8988T (cell line): ENCODE results near the gene CTXND1.

ENCODE experiments used
- DNase-seq: peaks from one replicate; pipeline ENCODE4 v3.0.0; 2011

CTXND1 gene

DNA sequence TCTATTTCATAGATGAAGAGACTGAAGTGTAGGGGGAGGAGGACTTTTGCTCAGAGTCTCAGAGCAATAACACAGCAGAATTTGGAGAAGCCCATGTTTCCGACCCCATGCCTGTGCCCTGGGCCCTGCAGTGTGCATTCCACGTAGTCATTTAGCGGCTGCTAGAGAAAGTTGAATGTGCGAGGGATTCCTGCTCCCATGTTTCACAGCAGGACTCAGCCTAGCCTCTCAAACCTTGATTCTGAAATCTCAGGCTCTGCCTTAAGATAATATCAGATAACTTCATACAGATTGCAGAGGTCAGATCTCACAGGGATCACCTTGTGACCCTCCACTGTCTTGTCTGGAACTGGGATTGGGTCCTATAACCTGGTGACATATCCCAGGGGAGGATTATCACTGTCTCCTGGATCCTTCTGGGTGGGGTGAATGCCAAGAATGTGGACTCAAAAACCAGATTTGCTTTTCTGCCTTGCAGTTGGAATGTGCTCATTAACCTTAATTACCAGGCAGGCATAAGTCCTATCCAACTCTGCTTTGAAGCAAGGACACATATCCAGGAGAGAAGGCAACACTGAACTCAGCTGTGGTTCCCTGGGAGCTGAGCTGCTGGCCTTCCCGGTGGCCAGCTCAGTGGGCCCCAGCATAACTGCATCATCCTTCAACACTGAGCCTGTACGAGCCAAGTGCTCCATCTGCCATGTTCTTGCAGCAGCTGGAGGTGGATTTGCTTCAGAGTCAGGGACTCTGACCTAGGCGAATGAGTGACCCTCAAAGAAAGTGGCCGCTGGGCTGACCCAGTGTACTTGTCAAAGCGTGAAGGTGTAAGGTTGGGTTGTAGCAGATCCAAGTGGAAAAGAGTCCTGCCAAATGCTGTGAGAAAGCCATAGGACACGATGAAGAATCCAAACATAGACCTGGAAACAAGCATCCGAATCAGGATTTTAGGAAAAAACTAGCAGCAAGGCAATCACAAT is 43.0 kb downstream of the CTXND1 start:
- DNase-seq, result no peak

DNA sequence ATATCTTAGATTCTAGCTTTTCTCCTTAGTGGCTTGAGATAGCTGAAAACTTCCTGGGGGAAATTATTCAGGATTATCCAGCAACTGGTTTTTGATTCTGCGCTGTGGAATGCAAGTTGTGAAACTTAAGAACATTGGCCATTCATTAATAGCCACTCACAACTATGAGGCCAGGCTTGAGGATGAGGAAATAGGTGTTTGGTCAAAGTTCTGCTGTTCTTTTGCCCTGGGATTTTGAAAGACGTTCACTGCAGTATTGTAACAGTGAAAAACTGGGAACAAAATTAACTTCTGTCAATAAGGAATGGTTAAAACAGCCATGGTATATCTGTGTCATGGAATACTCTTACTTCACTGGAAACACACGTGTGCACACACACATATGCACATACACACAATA is 44.1 kb downstream of the CTXND1 start:
- no peak for DNase-seq

DNA sequence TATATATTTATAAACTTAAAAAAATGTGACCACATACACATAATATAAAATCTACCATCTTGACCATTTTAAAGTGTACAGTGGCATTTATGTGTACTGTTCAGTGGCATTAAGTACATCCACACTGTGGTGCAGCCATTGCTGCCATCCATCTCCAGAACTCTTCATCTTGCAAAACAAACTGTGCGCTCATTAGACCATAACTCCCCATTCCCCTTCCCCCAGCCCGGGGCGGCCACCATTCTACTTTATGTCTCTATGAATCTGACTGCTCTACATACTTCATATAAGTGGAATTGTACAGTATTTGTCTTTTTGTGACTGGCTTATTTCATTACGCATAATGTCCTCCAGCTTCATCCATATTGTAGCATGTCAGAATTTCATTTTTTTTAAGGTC is 47.8 kb downstream of the CTXND1 start:
- no peak for DNase-seq

DNA sequence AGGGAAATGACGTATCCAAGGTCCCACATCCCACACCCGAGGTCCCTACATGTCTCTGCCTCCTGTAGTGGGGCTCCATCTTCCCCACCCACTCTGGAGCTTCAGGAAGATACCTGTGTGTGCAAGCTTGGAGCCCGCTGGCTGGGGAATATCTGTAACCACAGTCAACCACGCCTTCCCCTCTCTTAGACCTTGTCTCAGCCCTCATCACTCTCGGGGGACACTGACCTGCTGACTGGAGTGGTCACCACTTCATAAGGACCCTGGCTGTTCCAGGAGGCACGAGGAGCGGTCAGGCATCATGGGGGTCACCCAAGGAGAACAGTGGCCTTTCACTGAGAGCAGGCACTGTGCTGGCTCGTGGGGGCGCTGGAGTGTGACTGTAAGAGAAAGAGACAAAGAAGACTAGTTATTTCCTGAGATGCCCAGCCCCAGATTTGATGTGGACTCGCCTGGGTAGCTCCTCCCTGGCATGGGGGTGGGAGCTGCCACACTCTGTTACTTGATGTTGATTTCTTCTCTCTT is 48.6 kb downstream of the CTXND1 start:
- DNase-seq, result no peak

DNA sequence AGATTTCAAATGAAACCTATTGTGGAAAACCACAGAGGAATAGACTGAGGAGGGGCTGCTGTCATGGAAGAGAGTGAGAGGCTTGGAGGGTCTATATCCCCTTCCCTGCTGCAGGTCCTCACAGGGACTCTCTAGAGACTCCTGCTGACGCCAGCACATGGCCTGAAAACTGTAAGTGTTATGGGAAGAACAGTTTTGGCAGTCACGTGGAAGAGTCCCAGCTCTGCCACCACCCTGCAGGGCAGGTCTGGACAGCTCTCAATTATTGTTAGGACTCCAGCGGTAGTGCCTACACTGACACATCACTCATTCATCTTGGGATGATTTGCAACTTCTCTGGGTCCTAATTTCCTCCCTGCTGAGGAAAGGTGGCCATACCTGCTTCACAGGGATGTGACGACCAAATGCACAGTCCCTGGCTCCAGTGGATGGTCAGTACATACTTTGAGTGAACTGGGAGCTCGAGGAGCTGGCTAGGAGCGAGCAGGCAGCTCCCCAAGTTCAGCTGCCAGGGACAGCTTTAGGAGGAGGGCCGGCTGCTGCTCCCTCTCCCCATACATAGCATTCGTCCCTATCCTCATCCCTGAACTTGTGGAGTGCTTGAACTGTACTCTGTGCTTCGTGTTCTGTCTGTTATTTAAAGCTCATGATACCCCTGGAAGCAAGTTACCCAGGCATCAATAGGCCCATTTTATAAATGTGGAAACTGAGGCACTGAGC is 49.2 kb downstream of the CTXND1 start:
- no peak for DNase-seq

DNA sequence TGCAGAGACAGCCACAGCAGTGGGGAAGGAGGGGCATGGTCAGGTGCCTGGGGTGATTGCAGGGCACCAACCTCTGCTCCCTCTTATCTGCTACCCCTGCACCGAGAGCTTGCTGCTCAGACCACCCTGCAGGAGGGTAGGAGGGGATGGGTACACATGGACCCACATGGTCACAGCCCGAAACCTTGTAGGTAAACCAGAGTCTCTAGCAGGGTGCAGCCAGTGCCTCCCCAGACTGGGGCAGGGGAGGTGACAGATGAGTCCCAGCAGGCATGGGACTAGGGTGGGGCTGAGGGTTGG is 50.0 kb downstream of the CTXND1 start:
- DNase-seq, result no peak

DNA sequence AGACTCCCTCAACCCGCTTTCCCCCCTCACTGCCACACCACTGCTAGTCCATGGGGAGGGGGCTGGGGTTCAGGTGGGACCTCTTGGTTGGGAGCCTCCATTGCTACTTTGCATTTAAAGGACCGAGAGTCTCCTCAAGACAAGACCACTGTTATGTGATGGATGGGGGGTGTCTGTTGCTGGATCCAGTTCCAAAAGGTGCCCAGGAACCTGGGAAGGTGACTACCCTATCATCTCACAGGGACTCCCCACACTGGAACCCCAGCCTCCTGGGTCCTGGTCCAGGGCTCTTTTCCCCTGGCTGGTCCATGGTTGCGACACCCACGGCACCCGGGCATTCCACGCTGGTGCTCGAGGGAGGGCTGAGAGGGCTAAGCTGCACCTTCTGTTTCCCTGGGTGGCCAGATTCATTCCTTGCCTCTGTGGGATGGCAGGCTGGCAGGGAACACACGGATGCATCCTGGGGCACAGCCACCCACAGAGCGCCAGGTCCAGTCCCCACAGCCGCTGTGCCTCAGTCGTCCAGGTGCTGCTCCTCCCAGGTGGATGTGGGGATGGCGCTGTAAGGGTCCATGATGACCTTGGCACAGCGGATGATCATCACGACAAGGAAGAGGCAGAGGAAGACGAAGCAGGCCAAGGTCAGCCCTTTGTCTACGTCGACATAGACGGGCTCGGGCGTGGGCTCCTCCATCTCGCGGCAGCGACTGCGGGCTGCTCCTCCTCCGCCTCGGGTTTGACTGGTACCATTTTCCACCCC is 50.6 kb downstream of the CTXND1 start:
- DNase-seq, result no peak

DNA sequence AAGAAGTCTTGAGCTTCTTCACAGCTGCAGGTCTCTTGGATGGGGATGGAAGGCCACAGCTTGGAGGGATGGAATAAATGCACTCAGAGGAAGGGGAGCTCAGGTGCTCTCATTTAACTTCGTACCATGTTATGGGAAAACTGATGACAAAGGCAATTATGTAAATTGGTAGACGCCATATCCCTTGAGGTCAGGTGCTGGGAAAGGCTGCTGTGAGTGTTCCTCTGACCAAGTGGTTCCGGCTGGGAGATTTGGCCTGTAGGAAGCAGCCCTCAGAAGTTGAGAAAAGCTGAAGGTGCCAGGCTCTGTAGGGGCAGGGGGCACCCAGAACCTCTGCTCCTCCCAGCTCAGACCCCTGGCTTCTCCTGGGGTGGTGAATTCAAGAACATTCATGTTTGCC is 52.1 kb downstream of the CTXND1 start:
- DNase-seq, result no peak

DNA sequence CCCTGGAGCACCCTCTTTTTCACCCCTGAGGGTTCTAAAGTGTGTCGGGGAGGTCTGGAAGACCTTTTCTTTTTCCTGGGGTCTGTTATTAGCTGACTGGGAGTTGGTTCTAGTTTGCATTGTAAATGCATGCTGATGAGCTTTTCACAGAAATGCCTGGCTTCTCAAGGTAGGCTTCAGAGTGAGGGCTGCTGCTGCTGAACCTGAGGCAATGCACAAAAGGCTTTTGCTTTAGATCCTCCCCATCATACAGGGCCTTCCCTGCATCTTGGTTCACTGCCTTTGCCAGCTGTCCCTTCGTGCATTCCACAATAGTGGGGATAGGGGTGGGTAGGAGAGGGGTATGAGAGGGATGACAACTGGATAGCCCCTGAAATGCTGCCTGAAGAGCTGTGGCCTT is 52.6 kb downstream of the CTXND1 start:
- no peak for DNase-seq

DNA sequence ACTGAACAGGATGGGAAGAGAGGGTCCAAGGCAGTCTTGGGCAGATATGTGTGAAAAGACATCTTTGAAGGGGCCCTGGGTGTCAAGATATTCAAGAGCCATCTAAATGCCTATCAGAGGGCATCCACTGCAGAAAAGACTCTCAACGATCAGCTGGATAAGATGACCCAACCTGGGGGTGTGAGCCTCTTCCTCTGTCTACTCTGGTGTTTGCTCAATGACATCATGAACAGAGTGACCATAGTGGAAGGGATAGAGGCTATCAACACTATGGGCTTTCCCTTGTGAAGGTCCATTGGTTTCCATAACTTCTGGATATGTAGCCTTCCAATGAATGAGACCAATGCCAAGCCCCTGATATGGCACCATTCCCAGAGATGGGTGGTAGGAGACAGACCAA is 57.1 kb downstream of the CTXND1 start:
- DNase-seq, result no peak

DNA sequence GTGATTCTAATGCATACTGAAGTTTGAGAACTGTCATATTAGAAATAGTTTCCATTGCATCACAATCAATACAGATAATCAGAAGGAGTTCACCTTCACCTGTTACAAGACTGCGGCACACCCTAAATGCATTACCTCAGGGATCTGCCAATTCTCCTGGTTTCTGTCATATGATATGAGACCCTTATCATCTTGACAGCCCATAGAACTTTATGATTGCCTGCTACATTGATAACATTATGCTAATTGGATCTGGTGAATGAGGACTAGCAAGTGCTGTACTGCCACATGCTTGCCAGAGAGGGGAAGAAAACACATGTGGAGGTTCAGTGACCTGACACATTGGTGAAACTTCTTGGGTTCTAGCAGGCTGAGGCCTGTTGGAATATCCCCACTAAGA is 57.8 kb downstream of the CTXND1 start:
- no peak for DNase-seq

DNA sequence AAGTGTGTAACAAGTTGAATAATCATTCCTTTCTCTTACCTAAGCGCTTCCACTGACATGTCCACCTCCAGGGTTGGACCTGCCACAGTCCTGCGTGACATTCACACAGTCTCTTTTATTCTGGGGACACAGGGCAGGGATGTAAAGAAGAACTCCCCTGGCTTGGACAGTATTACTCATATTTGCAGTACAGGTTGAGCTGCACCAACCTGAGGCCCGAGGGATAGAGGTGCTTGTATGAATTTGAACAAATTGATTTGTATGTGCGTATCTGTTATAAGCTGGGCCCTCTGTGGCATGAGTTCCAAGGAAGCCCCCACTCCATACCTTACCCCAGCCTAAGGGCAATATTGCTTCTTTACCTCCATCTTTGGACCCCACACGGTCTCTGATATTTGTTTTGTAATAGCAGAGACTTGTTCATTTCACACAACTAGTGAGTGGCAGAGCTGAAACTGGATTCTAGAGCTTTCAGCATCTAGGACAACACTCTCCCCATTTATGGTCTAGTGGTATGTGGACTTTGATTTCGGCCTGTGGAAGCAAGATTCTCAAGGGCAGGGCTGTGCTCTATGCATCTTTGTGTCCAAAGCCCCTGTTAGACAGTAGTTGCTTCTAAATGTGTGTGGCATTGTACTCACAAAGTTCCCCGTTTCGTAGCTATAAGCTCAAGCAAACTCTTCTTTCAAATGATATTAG is 60.0 kb downstream of the CTXND1 start:
- DNase-seq, result no peak

DNA sequence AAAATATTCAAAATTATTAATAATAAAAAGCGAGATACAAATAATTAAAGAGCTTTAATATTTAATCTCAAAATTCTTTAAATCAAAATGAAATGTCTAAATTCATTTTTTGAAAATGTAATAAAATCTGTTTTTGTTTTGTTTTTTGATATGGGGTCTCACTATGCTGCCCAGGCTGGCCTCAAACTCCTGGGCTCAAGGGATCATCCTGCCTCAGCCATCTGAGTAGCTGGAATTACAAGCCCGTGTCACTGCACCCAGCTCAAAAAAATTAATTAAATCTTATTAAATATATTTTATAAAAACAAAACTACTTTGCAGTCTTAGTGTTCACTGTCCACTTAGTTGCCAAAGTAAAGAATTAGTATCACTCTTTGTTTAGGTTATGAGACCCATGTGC is 60.8 kb downstream of the CTXND1 start:
- no peak for DNase-seq

DNA sequence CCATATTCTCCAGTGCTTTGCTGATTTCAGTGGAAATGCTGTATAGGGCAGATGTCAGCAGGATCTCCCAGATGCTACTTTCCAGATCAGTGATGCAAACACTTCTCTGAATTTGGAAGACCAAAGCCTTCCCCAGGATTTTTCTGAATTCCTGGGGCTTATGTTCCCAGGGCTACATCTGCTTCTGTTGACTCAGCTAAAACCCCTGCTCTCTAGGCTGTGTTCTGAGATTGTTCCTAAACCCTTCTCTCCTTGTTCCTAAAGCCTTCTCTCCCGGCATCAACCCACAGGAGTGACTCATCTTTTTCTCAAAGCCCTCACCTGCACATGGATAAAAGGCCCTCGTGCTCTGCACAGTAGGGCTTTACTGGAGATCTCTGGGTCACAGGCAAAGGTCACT is 63.8 kb downstream of the CTXND1 start:
- DNase-seq, result no peak

DNA sequence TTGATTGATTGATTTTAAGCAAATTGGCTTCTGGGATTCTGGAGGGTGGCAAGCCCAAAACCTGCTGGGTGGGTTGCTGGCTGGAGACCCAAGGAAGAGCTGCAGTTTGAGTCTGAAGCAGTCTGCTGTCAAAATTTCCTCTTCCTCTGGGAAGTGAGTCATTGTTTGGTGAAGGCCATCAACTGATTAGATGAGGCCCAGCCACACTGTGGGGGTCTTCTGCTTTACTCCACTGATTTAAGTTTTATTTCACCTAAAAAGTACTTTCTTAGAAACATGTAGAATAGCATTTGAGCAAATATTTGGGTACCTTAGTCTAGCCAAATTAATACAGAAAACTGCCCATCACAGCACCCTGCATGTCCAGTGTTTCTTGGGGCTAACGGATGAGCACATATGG is 65.4 kb downstream of the CTXND1 start:
- no peak for DNase-seq

DNA sequence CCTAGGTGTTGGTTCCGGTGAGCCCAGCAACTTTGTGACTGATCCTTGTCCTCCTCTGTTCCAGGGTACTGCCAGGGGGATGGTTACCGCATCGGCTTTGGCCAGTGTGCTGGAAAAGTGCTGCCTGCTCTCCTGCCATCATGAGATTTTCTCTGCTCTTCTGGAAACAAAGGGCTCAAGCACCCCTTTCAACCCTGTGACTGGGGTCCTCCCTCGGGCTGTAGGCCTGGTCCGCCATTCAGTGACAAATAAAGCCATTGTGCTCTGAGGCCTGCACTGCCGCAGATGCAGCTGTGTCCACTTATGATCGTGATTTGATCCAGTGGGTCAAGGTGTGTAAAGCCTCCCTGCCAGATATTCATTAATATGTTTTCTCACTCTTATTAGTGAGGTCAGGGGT is 65.9 kb downstream of the CTXND1 start:
- DNase-seq, result no peak

DNA sequence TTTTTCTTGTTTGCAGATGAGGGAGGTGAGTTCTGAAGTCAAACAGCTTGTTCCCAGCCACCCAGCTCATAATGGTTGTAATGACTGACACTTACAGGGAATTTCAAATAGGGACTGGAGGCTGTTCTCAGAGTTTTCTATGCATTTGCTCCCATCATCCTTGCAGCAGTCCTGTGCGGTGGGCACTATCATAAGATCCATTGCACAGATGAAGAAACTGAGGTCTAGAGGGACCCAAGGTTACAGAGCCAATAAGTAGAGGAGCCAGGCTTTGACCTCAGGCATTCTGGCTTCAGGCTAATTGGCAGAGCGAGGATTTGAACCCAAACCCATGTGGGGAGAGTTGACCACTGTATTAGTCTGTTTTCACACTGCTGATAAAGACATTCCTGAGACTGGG is 66.9 kb downstream of the CTXND1 start:
- DNase-seq, result no peak

DNA sequence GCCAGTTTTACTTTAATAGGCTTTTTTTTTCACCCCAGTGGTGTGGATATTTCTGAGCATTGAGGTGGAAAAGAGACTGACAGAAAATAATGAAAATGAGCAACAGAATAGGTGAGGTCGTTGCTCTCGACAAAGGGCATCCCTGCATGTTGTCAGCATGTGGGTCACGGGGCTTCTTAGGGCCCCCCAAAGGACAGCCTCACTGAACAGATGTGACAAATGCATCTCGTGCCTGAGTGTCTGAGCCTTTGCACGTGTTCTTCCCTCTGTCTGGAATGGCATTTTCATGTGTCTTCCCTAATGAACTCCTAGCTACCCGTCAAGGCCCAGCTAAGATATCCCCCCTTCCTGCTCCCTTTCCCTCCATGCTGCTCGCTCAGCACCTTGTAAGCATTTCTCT is 67.5 kb downstream of the CTXND1 start:
- DNase-seq, result no peak

DNA sequence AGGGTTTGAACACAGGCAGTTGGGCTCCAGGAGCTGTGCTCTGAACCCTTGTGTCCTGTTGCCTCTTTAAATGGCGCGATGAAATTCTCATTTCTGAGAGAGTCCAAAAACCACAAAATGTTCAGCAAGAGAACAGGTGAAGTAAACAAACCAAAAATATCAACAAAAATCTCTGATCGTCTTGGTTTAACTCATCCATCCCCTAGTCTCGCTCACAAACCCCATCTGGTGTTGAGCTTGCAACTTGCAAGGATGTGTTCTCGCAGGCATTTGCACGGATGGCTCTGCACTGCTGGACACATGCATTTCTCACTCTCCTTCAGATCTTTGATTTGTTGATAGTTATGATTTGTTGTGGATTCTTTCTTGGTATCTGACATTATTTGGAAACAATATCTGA is 68.1 kb downstream of the CTXND1 start:
- no peak for DNase-seq

DNA sequence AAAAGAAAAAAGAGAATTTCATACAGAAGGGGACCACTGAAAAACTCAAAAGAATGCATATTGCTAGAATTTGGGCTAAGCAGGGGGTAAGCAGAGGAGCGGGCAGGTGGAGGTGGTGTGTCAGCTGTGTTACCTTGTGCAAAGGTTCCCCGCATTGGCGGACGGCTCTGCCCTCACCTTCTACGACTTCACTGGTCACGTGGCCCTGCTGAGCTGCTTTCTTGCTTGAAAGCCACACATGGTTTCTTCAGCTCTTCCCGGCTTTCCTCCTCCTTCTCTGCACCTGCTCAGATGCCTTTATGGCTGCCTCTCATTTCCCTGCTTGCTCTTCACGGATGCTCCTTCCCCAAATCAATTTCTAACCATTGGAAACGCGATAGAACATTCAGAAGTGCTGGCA is 68.7 kb downstream of the CTXND1 start:
- no peak for DNase-seq

DNA sequence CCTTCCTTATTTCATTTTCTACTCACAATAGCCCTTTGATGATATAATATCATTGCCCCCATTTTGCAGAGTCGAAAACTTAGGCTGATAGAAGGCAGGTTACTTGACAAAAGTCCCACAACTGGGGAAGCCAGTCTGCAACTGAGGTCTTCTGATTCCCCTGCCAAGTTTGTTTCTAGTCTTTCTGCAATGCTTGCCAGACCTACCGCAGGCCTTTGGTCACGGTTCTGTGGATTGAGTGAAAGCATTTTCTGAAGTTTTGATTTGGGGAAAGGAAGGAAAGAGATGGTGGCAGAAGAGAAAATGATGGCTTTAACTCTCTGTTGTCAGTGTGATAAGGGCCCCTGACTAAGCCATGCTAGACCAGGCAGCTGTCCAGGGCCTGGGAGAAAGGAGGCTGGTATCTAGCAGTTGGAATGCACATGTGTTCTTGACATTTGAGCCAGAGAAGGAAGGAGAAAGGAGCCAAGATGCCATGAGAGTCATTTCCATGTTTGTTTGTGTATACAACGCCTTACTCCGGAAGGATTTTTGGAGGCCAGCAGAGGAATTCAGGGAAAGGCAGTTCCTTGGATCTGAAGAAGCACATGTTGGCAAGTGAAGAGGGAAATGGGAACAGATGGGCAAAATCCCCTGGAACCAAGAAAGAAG is 69.3 kb downstream of the CTXND1 start:
- no peak for DNase-seq

DNA sequence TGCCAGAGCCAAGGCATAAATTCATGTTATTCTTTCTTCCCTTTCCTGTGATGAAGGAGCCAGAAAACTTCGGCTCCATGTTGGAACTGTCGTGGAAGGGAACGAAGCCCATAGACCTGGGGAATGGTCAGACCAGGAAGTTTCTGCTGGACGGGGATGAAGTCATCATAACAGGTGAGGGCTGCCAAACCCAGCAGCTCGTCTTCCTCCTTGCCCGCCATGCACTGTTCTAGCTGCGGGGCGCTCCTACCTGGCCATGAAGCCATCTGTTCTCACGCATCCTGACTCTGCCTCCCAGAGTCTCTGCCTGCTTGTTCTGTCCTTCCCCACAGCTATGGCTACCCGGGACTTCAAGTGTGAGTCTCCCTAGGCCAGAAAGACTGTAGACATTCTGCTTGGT is 71.0 kb downstream of the CTXND1 start:
- DNase-seq, result no peak
